WTC11 (cell line): ENCODE data around the gene SOWAHA. TPM values are rescaled to one million over a fixed set of nuclear protein-coding genes. Genes with fewer than 3 reads are reported as not detected.

Source experiments
- ATAC-seq: fragments of 200-7000 bp; cut with Tn5 transposase; 2 replicates; pipeline ENCODE4 v1.10.0; 2021; ENCODE audit warnings: mild to moderate bottlenecking, moderate library complexity
- CTCF ChIA-PET: fragments of 300-600 bp; sonication (Branson Sonifier 250); formaldehyde crosslinking; loops from one replicate; lab custom pipeline; 2021; ENCODE audit warnings: antibody characterized with exemption; lab: Charles Lee
- POLR2A ChIA-PET: fragments of 350-600 bp; sonication (Branson Sonifier 250); formaldehyde crosslinking; loops from one replicate; lab custom pipeline; 2021; ENCODE audit warnings: antibody characterized with exemption; lab: Charles Lee
- DNase-seq: peaks from one replicate; pipeline ENCODE4 v3.0.0; 2021; ENCODE audit warnings: low spot score
- H3K27ac Mint-ChIP-seq: 2 replicates; pipeline ENCODE4 v1.8.0; 2021; ENCODE audit warnings: mixed read lengths
- H3K27me3 Mint-ChIP-seq: 2 replicates; pipeline ENCODE4 v1.8.0; 2021; ENCODE audit warnings: low read depth, mild to moderate bottlenecking, moderate library complexity, mixed read lengths
- H3K36me3 Mint-ChIP-seq: 2 replicates; pipeline ENCODE4 v1.8.0; 2021; ENCODE audit warnings: mixed read lengths
- H3K4me1 Mint-ChIP-seq: 2 replicates; pipeline ENCODE4 v1.8.0; 2022; ENCODE audit warnings: mixed read lengths
- H3K4me3 Mint-ChIP-seq: 2 replicates; pipeline ENCODE4 v1.8.0; 2021; ENCODE audit warnings: mild to moderate bottlenecking, moderate library complexity, mixed read lengths
- H3K9me3 Mint-ChIP-seq: 2 replicates; pipeline ENCODE4 v1.8.0; 2021; ENCODE audit warnings: mixed read lengths
- AR ChIP-seq: fragments of 250-450 bp; sonication (Bioruptor Pico); IDR thresholded peaks from 2 replicates; pipeline ENCODE4 v1.9.0; 2021; ENCODE audit warnings: mild to moderate bottlenecking
- CREB1 ChIP-seq: sonication (generic); formaldehyde crosslinking; IDR thresholded peaks from 2 replicates; pipeline ENCODE4 v1.8.0; 2023; ENCODE audit warnings: mild to moderate bottlenecking, missing genetic modification reagents
- CTCF ChIP-seq: fragments of 200-600 bp; IDR thresholded peaks from 2 replicates; pipeline ENCODE4 v1.8.0; 2022; ENCODE audit warnings: antibody characterized with exemption
- E2F1 ChIP-seq: sonication (generic); formaldehyde crosslinking; IDR thresholded peaks from 2 replicates; pipeline ENCODE4 v1.8.0; 2022; ENCODE audit warnings: mild to moderate bottlenecking, missing genetic modification reagents
- ELF4 ChIP-seq: sonication (generic); formaldehyde crosslinking; IDR thresholded peaks from 2 replicates; pipeline ENCODE4 v1.8.1; 2022; ENCODE audit warnings: low read depth, mild to moderate bottlenecking, moderate library complexity, missing genetic modification reagents
- GTF2I ChIP-seq: fragments of 250-450 bp; sonication (Bioruptor Pico); conservative IDR thresholded peaks from 2 replicates; pipeline ENCODE4 v1.4.0; 2021; ENCODE audit warnings: mild to moderate bottlenecking
- IRF2 ChIP-seq: sonication (generic); formaldehyde crosslinking; IDR thresholded peaks from 2 replicates; pipeline ENCODE4 v1.8.0; 2022; ENCODE audit warnings: low read depth, missing genetic modification reagents, borderline replicate concordance
- MYBL2 ChIP-seq: sonication (generic); formaldehyde crosslinking; IDR thresholded peaks from 2 replicates; pipeline ENCODE4 v1.8.1; 2023; ENCODE audit warnings: mild to moderate bottlenecking, moderate library complexity, missing genetic modification reagents
- NFE2L1 ChIP-seq: sonication (generic); formaldehyde crosslinking; IDR thresholded peaks from 2 replicates; pipeline ENCODE4 v1.8.1; 2023; ENCODE audit warnings: missing genetic modification reagents
- ZBTB21 ChIP-seq: sonication (generic); formaldehyde crosslinking; IDR thresholded peaks from 2 replicates; pipeline ENCODE4 v1.8.1; 2023; ENCODE audit warnings: mild to moderate bottlenecking, missing genetic modification reagents, borderline replicate concordance
- ZNF281 ChIP-seq: sonication (generic); formaldehyde crosslinking; IDR thresholded peaks from 2 replicates; pipeline ENCODE4 v1.8.0; 2023; ENCODE audit warnings: mild to moderate bottlenecking, missing genetic modification reagents
- ZNF396 ChIP-seq: fragments of 250-450 bp; sonication (Bioruptor Pico); IDR thresholded peaks from 2 replicates; pipeline ENCODE4 v1.8.0; 2021; ENCODE audit warnings: mild to moderate bottlenecking, moderate library complexity, borderline replicate concordance
- ZNF425 ChIP-seq: fragments of 250-450 bp; sonication (Bioruptor Pico); conservative IDR thresholded peaks from 2 replicates; pipeline ENCODE4 v1.9.0; 2021; ENCODE audit warnings: mild to moderate bottlenecking
- ZNF512 ChIP-seq: sonication (generic); formaldehyde crosslinking; IDR thresholded peaks from 2 replicates; pipeline ENCODE4 v1.8.1; 2022; ENCODE audit warnings: missing genetic modification reagents, borderline replicate concordance
- ZNF532 ChIP-seq: fragments of 250-450 bp; sonication (Bioruptor Pico); IDR thresholded peaks from 2 replicates; pipeline ENCODE4 v1.9.0; 2021; ENCODE audit warnings: mild to moderate bottlenecking, borderline replicate concordance
- total RNA-seq: library from RNA; stranded (reverse); gene quantifications from 3 replicates; pipeline ENCODE4 v1.2.3, GENCODE V29; 2021

The SOWAHA gene
- total RNA-seq, 1 experiment from 2014 or later, result 0.11 TPM

GRCh38 chr5:132820162-132820754, 7.2 kb downstream of the SOWAHA start:
- CTCF ChIA-PET, result interaction anchor here (0.6 to 5.3 kb wide), 54 partner anchors 9 to 841 kb away, joined by 3 to 101 read pairs (median 5); partner anchors contain the start of genes CCNI2, GDF9, HSPA4 and KIF3A
- Mint-ChIP-seq H3K4me1 (peaks cover 18% of the 10 kb centered on the region), H3K27ac (no peak overlapping the region), H3K27me3 (peaks cover 66% of the 10 kb centered on the region), H3K36me3 (no peaks in the 10 kb centered on the region), H3K4me3 (no peak overlapping the region), H3K9me3 (no peaks in the 10 kb centered on the region)
- ATAC-seq (peak; percentile 55), DNase-seq (peak; percentile 97)
- POLR2A ChIA-PET, result interaction anchor here (0.6 to 1.2 kb wide), 6 partner anchors 13 to 143 kb away, joined by 3 to 5 read pairs (median 4); partner anchors contain the start of genes CCNI2, GDF9 and UQCRQ
- TF ChIP-seq CREB1 (CRISPR knock-in tag) (no peak), IRF2 (CRISPR knock-in tag) (no peak), GTF2I (0 out of 2 replicates have a peak, but pooled peaks have one; percentile 50), MYBL2 (CRISPR knock-in tag) (no peak), CTCF (peak; percentile 98), AR (CRISPR knock-in tag) (no peak), E2F1 (CRISPR knock-in tag) (no peak)

- H3K36me3 Mint-ChIP-seq, result no peaks in the 10 kb centered on the region
- no peaks in the 10 kb centered on the region for H3K9me3 Mint-ChIP-seq
- no peak overlapping the region for H3K4me3 Mint-ChIP-seq
- ATAC-seq (no peak), DNase-seq (no peak)
- H3K4me1 Mint-ChIP-seq, result peaks cover 20% of the 10 kb centered on the region
- ChIA-PET POLR2A (no interaction called here), CTCF (interaction anchor here (1.7 to 5.3 kb wide), 5 partner anchors 8 to 73 kb away, joined by 10 to 101 read pairs (median 50); partner anchors contain the start of genes CCNI2 and SOWAHA)
- no peak overlapping the region for H3K27ac Mint-ChIP-seq
- H3K27me3 Mint-ChIP-seq, result peaks cover 61% of the 10 kb centered on the region
- TF ChIP-seq ZBTB21 (CRISPR knock-in tag), result no peak
- TF ChIP-seq ZNF396 (CRISPR knock-in tag), result no peak
- no peak for TF ChIP-seq ZNF512 (CRISPR knock-in tag)
- TF ChIP-seq IRF2 (CRISPR knock-in tag), result no peak
- no peak for TF ChIP-seq NFE2L1 (CRISPR knock-in tag)
- TF ChIP-seq ZNF281 (CRISPR knock-in tag), result no peak
- no peak for TF ChIP-seq ELF4
- no peak for TF ChIP-seq ZNF532 (CRISPR knock-in tag)
- TF ChIP-seq ZNF425 (CRISPR knock-in tag), result no peak
Observed at GRCh38 chr5:132821350-132821749, 8.2 kb downstream of the SOWAHA start.
